ENCODE measurements around the gene TTC12.

The TTC12 gene

DNA sequence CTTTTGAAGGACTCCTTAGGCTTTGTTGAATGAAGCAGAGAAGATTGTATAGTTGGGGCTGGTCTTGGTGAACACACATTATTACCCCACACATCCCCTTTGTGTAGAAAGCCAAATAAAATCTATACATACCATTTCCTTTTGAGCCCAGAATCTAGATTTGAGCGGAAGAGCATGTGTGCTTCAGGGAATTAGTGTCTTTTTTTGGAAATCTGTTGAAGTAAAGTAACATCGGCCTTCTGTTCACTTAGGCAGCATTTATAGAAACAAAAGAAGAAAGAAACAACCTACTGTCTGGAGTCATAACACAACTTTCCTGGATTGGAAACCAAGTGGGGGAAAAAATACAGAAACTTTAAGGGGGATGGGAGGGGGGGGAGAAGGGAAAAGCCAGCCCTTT lies 37.9 kb upstream of the TTC12 start:
- CTCF ChIA-PET: interaction anchor here (1.3 to 3.6 kb wide), 4 partner anchors 13 to 30 kb away, joined by 3 to 21 read pairs (median 8); no protein-coding TSS in a partner anchor
- POLR2A ChIA-PET: no interaction called here
- no peak for DNase-seq (ENCODE audit: extremely low spot score)
- TF ChIP-seq, protein P1, sequence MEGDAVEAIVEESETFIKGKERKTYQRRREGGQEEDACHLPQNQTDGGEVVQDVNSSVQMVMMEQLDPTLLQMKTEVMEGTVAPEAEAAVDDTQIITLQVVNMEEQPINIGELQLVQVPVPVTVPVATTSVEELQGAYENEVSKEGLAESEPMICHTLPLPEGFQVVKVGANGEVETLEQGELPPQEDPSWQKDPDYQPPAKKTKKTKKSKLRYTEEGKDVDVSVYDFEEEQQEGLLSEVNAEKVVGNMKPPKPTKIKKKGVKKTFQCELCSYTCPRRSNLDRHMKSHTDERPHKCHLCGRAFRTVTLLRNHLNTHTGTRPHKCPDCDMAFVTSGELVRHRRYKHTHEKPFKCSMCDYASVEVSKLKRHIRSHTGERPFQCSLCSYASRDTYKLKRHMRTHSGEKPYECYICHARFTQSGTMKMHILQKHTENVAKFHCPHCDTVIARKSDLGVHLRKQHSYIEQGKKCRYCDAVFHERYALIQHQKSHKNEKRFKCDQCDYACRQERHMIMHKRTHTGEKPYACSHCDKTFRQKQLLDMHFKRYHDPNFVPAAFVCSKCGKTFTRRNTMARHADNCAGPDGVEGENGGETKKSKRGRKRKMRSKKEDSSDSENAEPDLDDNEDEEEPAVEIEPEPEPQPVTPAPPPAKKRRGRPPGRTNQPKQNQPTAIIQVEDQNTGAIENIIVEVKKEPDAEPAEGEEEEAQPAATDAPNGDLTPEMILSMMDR (IDR thresholded peaks at IDR 0.05; ENCODE audit: control extremely low read depth, extremely low read depth, low read depth, missing control alignments): no peak

DNA sequence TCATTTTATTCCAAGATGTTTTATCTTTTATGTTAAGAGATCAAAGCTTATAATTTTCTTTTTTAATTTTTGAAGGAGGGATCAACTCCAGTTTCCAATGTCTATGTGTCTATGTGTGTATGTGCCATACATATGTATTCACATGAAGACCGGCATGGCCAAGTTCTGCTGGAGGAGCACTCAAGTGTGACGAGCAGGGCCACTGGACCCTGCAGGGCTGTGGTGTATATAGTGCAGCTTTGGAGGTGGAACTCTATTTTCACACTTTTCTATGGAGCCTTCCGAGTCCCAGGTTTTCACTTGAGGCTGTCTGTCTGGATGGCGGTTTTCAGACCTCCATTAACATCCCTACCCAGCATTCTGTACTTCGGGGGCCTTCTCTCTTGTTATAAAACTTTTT lies 36.5 kb upstream of the TTC12 start:
- POLR2A ChIA-PET: no interaction called here
- DNase-seq (ENCODE audit: extremely low spot score): no peak
- TF ChIP-seq, protein P1 (IDR thresholded peaks at IDR 0.05; ENCODE audit: control extremely low read depth, extremely low read depth, low read depth, missing control alignments): no peak
- CTCF ChIA-PET: interaction anchor here (0.8 to 2.8 kb wide), 3 partner anchors 12 to 690 kb away, joined by 3 to 12 read pairs (median 8); no protein-coding TSS in a partner anchor

DNA sequence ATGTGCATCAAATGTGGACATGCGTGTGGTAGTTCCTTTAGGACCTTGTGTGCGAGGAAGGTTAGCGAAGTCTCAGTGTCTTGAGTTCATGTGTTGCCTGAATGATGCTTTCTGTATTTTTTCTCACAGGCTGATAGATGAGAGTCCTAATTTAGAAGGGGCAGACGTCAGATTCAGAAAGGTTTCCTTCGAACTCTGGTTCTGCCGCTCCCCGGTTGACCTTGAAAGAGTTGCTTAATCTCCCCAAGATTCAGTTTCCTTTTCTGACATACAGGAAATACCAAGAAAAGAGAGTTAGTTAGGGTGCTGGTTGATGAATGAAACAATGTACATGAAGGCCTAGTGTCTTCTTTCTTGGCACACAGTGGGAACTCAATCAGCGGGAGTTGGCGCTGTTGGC lies 35.9 kb upstream of the TTC12 start:
- CTCF ChIA-PET: interaction anchor here (2.0 to 2.8 kb wide), 2 partner anchors 11 to 690 kb away, joined by 8 to 12 read pairs; no protein-coding TSS in a partner anchor
- no peak for DNase-seq (ENCODE audit: extremely low spot score)
- POLR2A ChIA-PET: no interaction called here
- TF ChIP-seq, protein P1 (IDR thresholded peaks at IDR 0.05; ENCODE audit: control extremely low read depth, extremely low read depth, low read depth, missing control alignments): no peak

DNA sequence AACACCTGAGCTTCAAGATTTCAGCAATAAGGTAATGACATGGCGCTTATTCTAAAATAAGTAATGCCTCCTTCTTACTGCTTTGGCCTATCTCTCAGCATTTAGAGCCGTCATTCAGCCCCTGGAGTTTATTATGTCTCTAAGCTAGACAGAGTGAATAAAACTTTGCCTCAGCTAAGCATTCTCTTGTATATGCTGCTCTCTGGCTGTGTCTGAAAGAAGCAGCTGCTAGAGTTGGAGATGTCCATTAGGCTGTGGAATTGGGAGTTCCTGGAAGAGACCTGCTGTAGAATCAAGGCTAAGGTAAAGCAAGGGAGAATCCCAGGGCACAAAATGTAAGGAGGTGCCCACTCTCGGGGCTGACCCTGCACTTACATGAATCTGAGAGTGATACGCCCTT lies 35.5 kb upstream of the TTC12 start:
- TF ChIP-seq, protein P1 (IDR thresholded peaks at IDR 0.05; ENCODE audit: control extremely low read depth, extremely low read depth, low read depth, missing control alignments): no peak
- ChIA-PET POLR2A (no interaction called here), CTCF (interaction anchor here (2.0 to 2.8 kb wide), 2 partner anchors 11 to 691 kb away, joined by 8 to 12 read pairs; no protein-coding TSS in a partner anchor)
- no peak for DNase-seq (ENCODE audit: extremely low spot score)

DNA sequence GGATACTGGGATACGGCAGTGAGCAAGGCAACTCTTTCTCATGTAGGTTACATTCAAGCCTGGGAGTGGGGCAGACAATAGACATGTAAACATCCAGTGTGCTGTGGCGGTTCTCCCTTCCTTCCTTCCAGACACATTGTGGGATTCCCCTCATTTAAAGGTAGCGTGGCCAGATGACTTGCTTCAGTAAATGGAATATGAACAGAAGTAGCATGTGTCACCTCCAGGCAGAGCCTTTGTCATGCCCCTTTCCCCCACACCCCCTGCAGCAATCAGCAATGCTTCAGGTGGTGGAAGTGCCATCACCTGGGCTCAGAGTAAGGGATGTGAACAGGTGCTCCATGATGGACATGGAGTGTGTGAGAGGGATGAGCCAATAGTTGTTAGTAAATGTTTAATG lies 34.8 kb upstream of the TTC12 start:
- ChIA-PET POLR2A (no interaction called here), CTCF (interaction anchor here (2.8 kb wide), 1 partner anchor 10 kb away, joined by 12 read pairs; no protein-coding TSS in a partner anchor)
- no peak for DNase-seq (ENCODE audit: extremely low spot score)
- TF ChIP-seq, protein P1 (IDR thresholded peaks at IDR 0.05; ENCODE audit: control extremely low read depth, extremely low read depth, low read depth, missing control alignments): no peak

DNA sequence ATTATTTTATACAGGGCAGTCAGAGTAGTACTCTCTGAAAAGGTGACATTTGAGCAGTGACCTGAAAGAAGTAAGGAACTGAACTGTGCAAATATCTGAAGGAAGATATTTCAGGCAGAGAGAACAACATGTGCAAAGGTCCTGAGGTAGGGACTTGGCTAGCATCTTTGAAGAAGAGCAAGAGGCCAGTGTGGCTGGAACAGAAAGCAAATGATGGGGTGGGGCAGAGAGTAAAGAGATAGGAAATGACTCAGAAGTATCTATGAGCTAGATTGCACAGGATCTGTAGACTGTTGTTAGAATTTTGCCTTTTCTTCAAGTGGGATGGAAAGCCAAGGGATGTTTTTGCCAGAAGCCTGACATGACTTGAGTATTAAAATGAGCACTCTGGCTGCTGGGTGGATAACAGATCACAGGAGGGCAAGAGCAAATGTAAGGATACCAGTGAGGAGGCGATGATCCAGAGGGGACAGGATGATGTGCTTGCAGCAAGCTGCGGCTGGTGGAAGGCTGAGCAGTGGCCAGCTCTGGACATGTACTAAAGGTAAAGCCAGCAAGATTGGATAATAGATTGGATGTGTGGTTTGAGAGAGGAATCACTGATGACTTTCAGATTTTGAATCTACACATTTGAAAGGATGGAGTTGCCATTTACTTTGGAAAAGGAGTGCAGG lies 33.2 kb upstream of the TTC12 start:
- TF ChIP-seq, protein P1 (IDR thresholded peaks at IDR 0.05; ENCODE audit: control extremely low read depth, extremely low read depth, low read depth, missing control alignments): no peak
- no peak for DNase-seq (ENCODE audit: extremely low spot score)
- CTCF ChIA-PET: interaction anchor here (1.3 to 1.8 kb wide), 3 partner anchors 8 to 693 kb away, joined by 3 to 10 read pairs (median 6); no protein-coding TSS in a partner anchor
- POLR2A ChIA-PET: no interaction called here
